SW 1271 (cell line): ENCODE measurements around the gene OSM.

Source experiments
- DNase-seq, 2 experiments: peaks; one replicate each; lab custom pipeline; 2025; lab: John Stamatoyannopoulos, UW

OSM gene

GRCh38 chr22:30285176-30285845 lies 18.7 kb upstream of the OSM start:
- DNase-seq: no peak

GRCh38 chr22:30284666-30285065 lies 18.0 kb upstream of the OSM start:
- DNase-seq: no peak

- DNase-seq: no peak
Measured at GRCh38 chr22:30284172-30284571, 17.5 kb upstream of the OSM start.

- no peak for DNase-seq
Measured at GRCh38 chr22:30283342-30283741, 16.7 kb upstream of the OSM start.

DNA sequence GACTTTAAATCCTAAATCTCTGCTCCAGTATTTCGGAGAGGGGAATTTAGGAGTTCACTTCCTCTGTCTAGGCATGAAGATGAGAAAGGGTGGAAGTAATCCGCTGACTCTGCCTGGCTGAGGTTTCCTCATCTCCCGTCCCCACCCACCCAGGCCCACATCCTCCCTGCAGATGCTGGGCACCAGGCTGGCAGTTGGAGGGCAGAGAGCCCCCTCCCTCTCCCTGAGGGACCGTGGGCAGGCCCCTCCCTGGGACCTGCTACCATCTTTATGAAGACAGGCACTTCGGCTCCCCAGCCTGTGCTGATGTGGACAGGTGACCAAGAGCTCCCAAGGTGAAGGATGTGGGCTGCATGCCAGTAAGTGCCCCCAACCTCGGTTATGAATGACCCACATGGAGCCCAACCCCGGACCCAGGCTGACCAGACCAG lies 16.0 kb upstream of the OSM start:
- DNase-seq: no peak

DNA sequence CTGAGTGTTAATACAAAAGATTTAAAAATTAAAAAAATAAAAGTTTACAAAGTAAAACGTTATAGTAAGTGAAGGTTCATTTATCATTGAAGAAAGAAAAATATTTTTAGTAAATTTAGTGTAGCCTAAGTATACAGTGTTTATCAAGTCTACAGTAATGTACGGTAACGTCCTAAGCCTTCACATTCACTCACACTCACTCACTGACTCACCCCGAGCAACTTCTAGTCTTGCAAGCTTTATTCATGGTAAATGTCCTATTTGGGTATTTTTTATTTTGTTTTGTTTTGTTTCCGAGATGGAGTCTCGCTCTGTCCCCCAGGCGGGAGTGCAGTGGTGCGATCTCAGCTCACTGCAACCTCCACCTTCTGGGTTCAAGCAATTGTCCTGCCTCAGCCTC lies 13.9 kb upstream of the OSM start:
- no peak for DNase-seq

- DNase-seq: no peak
Measured at GRCh38 chr22:30279932-30280331, 13.3 kb upstream of the OSM start.

DNA sequence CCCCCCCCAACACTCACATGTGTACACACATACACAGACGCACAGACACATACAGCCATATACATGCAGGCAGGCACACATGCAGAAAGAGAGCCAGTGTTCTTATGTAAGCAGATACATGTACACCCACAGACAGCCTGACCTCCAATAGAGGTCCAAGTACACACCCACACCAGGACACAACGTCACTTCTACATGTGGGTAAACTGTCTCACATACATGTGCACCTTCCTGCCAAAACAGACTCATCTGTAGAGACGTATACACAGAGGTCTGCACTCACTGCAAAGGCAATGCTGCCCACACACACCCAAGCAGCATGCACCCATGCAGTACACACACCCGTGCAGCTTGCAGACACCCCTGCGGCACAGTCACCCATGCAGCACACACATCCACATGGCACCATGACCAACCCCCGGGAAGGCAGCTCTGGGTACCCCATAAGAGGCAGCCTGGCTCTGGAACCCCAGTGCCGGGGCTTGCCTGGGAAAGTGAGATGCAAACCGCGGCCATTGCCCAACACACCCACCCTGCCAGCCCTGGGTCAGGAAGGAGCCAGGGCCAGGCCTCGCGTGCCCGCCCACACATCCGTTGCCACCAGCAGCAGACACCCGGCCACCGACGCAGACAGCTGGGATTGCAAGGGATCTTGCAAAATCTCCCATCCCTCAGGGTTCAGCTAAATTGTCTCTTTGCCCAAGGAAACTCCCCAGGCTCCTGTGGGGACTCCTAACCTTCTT lies 12.6 kb upstream of the OSM start:
- no peak for DNase-seq

DNA sequence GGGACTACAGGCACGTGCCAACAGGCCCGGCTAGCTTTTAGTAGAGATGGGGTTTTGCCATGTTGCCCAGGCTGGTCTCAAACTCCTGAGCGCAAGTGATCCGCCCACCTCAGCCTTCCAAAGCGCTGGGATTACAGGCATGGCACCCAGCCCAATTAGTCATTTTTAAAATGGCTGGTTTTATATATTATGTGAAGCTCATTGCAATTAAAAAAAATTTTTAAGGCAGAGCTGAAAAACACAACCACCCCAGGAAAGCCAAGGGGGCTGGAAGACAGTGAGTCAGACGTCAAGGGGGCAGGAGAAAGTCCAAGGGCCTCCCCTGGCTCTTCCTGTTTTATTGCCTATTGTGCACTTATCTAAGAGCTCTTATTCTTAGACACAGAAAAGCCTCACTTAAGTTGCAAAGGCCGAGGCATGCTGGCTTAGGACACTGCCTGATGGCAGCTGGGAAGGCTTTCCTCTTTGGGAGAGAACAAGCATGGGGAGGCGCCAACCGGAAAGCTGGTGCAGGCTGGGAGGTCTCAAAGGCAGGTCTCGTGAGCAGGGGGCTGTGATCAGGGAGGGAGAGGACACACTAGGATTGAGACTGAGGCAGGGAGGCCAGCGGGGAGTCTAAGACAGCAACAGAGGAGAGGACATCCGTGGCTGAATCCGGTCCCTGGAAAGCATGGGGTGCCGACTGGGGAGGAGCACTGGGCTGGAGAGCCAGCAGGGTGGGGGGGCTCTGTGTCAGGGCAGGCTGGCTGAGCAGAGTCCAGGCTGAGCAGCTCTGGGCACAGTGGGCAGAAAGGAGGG lies 11.1 kb upstream of the OSM start:
- DNase-seq: no peak

DNA sequence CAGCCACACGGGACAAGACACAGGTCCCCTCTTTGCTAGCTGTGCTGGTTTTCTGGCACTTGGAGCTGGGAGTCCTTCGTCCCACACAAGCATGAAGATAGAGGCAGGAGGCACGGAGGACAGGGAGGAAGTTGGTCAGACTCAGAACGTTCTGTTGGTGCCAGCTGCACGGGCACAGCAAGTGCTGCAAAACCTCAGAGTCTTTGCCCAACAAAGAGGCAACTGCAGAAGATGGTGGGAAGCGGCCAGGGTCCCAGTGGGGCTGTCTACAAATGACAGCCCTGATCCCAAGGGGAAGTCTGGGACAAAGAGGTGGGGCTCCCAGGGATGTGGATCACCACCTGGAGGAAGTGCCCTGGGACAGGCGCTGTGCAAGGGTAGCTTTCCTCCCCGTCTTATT lies 9.4 kb upstream of the OSM start:
- no peak for DNase-seq

DNA sequence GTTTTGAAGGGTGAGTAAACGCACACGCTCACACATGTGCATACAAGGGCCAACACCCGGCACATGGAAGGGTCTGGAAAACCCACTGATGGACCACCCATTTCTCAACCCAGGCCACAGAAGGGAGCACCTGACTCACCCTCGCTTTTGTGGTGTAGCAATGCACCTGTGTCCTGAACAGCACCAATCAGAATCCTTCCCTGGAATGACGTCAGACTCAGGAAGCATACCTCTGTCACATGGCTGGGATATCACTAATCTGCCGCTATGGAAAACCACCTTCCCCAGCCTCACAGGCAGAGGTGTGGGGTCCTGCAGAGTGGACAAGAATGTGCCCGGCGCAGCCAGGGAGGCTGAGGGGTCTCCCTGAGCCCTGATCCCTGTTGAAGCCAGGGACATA lies 9.0 kb upstream of the OSM start:
- no peak for DNase-seq

DNA sequence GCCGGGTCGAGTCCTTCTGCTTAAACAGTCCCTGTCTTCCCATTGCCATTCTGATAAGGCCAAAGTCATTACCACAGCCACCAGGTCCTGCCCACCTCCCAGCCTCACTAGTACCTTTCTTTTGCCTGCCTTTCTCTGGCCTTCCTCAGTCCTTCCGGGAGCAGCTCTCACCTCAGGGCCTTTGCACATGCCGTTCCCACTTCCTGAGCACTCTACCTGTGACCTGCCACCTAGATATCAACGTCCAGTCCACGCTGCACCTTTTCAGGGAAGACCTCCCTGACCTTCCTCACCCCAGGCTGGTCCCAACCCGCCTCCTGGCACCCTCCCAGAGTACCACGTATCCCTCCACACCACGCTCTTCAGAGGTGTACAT lies 7.8 kb upstream of the OSM start:
- DNase-seq: no peak

- no peak for DNase-seq
Measured at GRCh38 chr22:30273711-30274436, 7.2 kb upstream of the OSM start.

DNA sequence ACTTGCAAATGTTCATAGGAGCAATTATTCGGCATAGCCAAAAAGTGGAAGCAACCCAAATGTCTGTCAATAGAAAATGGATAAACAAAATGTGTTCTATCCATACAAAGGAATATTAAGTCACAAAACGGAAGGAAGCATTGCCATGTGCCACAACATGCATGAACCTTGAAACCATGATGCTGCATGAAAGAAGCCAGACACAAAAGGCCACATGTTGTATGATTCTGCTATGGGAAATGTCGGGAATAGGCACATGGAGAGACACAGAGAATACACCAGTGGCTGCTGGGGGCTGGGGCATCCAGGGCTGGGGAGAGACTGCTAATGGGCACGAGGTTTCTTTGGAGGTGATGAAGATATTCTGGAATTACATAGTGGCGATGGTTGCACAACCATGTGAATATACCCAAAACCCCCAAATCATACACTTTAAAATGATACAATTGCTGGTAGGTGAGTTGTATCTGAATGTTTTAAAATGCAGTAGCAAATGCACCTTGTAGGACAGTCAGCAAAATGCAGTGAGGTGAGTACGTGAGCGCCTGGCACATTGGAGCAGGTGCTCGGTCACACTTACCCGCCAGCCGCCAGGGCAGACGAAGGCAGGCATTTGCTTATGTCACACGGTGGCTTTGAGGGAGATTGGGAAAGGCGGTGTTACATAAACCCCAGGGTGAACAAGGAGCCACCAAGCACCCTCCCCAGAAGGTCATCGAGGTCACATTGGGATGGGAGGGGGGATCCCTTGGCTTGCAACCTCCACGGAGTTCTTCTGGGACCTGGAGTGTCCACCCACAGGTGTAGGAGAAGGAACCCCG lies 6.3 kb upstream of the OSM start:
- DNase-seq: no peak

- DNase-seq: no peak
Measured at GRCh38 chr22:30270832-30271231, 4.2 kb upstream of the OSM start.

DNA sequence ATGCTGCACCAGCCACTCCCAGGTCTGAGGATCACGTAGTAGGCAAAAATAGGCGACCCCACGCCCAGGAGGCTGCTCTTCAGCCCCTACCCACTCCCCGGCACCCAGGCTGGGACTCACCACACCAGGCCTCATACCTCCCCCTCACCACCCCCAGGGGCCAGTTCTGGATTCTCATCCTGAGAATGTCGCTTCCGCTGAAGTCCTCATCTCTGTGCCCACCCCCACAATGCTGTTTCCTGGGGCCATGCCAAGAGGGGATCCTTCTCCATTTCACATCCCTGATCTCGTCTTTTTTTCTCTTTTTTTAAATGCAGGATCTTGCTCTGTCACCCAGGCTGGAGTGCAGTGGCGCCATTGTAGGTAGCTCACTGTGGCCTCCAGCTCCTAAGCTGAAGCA lies 1.7 kb upstream of the OSM start:
- no peak for DNase-seq

DNA sequence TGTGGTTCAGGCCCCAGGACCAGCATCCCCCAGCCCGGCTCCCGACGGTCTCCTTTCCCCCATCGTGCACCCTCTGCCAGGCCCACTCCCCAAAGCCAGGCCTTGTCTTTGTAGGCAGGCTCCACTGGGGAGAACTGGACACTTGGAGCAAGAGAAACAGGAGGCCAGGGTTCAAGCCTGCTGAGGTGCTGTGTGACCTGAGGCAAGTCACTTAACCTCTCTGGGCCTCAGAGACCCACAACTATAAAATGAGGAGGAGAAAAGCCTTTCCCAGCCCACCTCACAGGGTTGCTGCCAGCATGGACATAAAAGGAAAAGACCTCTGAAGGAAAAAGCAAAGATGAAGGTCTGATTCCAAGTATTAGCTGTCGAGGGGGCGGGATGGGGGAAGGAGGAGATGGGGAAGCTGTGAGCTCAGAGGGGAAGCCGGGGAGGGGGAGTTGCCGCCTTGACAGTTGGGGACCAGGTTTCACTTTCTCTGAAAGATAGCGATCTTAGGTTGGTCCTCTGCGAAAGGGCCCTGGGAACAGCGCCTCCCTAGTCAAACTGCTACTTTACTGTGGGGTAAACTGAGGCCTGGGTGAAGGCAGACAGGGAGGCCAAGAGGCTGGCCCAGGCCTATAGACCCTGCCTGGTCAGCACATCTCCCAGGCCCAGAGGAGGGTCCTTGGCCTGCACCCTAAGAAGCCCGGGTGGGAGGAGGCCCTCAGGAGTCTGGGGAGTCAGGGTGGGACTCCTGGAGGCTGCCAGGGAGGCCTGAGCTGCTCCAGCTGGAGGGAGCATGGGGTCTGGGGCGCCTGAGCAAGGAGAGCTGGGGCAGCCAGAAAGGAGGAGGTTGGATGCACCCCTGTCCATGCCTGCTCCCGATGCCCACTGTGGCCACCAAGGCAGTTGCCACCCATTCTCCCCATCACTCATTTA lies 991 bp upstream of the OSM start:
- no peak for DNase-seq

- DNase-seq: no peak
Measured at GRCh38 chr22:30265823-30266444, 717 bp downstream of the OSM start.

GRCh38 chr22:30265131-30265720 lies 1.4 kb downstream of the OSM start:
- no peak for DNase-seq

GRCh38 chr22:30263883-30264282 lies 2.8 kb downstream of the OSM start:
- no peak for DNase-seq
